Keratinocyte (primary cell): Measurements from ENCODE around the gene ZCCHC17.

Source experiments
- CTCF ChIP-seq, 3 experiments: IDR thresholded peaks in 1 of 3; conservative IDR thresholded peaks in 1 of 3; optimal IDR thresholded peaks in 1 of 3; 2 replicates in 2 of 3; 3 replicates in 1 of 3; pipeline versions ENCODE3 to v1.5.1; 2011; ENCODE audit warnings: low read length in 3 of 3, mild to moderate bottlenecking in 3 of 3, moderate library complexity in 2 of 3, control low read depth in 1 of 3, inconsistent platforms in 1 of 3; ENCODE audit not compliant: insufficient read depth in 2 of 3; ENCODE audit errors: extremely low read depth in 1 of 3
- EZH2 ChIP-seq: IDR thresholded peaks from one replicate; pipeline ENCODE4 v1.6.1; 2012; ENCODE audit warnings: inconsistent platforms, mild to moderate bottlenecking, low read length, moderate library complexity

GRCh38 chr1:31394584-31395193, 97.9 kb downstream of the ZCCHC17 start:
- TF ChIP-seq EZH2 (no peak), CTCF (optimal IDR thresholded peaks at IDR 0.05 in 1 of 3, IDR thresholded peaks at IDR 0.05 in 1 of 3, conservative IDR thresholded peaks at IDR 0.05 in 1 of 3; ENCODE audit: extremely low read depth in 1 of 3, insufficient read depth in 2 of 3, low read length in 3 of 3) (peak; percentile 81 to 96 (median 91))
